SU-DHL-6 (cell line): ENCODE data around the gene MYO9A.

Experiments
- CTCF ChIP-seq: fragments of 200-600 bp; sonication (generic); IDR thresholded peaks from one replicate; pipeline ENCODE4 v1.5.1; 2017; ENCODE audit warnings: antibody characterized with exemption, mild to moderate bottlenecking, low read length, moderate library complexity; ENCODE audit not compliant: insufficient read depth, poor library complexity, severe bottlenecking
- EZH2phosphoT487 ChIP-seq: fragments of 200-600 bp; sonication (generic), shearing (Covaris generic); conservative IDR thresholded peaks from 2 replicates; pipeline ENCODE4 v1.6.1; 2018; ENCODE audit warnings: mild to moderate bottlenecking, antibody characterized with exemption, low read length, moderate library complexity, mixed read lengths

- TF ChIP-seq CTCF (no peak), EZH2phosphoT487 (no peak)
Observed at GRCh38 chr15:71809346-71809745, 308.6 kb downstream of the MYO9A start.
